Measurements from ENCODE around the gene FAM161B. TPM values are rescaled to one million over a fixed set of nuclear protein-coding genes. Genes with fewer than 3 reads are reported as not detected.

Gene FAM161B
- total and polyA plus RNA-seq, 2 of the 13 experiments (the other 11 are each of a cell fraction or from before 2014, with no cell fraction given): 1.6 to 2.0 TPM

GRCh38 chr14:73949752-73950734 is at the start of gene FAM161B, which contains the start of gene COQ6 (continued):
- TF ChIP-seq ZNF782 (CRISPR knock-in tag; IDR thresholded peaks at IDR 0.05; ENCODE audit: borderline replicate concordance) (0 out of 2 replicates have a peak, but pooled peaks have one; percentile 50), ZNF556 (CRISPR knock-in tag; IDR thresholded peaks at IDR 0.05; ENCODE audit: borderline replicate concordance) (peak; percentile 59; the same call in 1 of the 2 replicates), GRHL1 (CRISPR knock-in tag; conservative IDR thresholded peaks at IDR 0.05) (no peak), SNAI1 (CRISPR knock-in tag; IDR thresholded peaks at IDR 0.05; ENCODE audit: borderline replicate concordance) (0 out of 2 replicates have a peak, but pooled peaks have one; percentile 35), ZSCAN30 (CRISPR knock-in tag; IDR thresholded peaks at IDR 0.05) (no peak), ZNF292 (CRISPR knock-in tag; IDR thresholded peaks at IDR 0.05; ENCODE audit: borderline replicate concordance, low read depth) (peak; percentile 51; the same call in 1 of the 2 replicates), ZBTB39 (CRISPR knock-in tag; IDR thresholded peaks at IDR 0.05) (peak; percentile 64; the same call in 1 of the 2 replicates), CEBPB (IDR thresholded peaks at IDR 0.05; ENCODE audit: borderline replicate concordance, low read depth, low read length) (no peak), ELK4 (CRISPR knock-in tag; IDR thresholded peaks at IDR 0.05; ENCODE audit: borderline replicate concordance) (no peak; the same call in 1 of the 2 replicates), MYNN (CRISPR knock-in tag; IDR thresholded peaks at IDR 0.05; ENCODE audit: low read depth) (no peak), PBX3 (CRISPR knock-in tag; IDR thresholded peaks at IDR 0.05; ENCODE audit: borderline replicate concordance) (no peak; the same call in 1 of the 2 replicates), ZSCAN12 (CRISPR knock-in tag; IDR thresholded peaks at IDR 0.05) (no peak; the same call in 1 of the 2 replicates), ARNTL (CRISPR knock-in tag; IDR thresholded peaks at IDR 0.05) (peak; percentile 52; the same call in 1 of the 2 replicates), EZH2 (conservative IDR thresholded peaks at IDR 0.05; ENCODE audit: low read depth, low read length) (no peak), WIZ (CRISPR knock-in tag; IDR thresholded peaks at IDR 0.05) (0 out of 2 replicates have a peak, but pooled peaks have one; percentile 47), REPIN1 (CRISPR knock-in tag; IDR thresholded peaks at IDR 0.05; ENCODE audit: borderline replicate concordance, low read depth) (peak; percentile 95), BCL3 (CRISPR knock-in tag; IDR thresholded peaks at IDR 0.05) (peak; percentile 86)

Data from HepG2 (cell line).